Skeletal muscle tissue (tissue), 4 donors: ENCODE data around the gene BCORL1. TPM values are rescaled to one million over a fixed set of nuclear protein-coding genes. Genes with fewer than 3 reads are reported as not detected.

Source experiments
- H3K27ac ChIP-seq: one replicate; pipeline ENCODE4 v1.7.0; 2013; ENCODE audit warnings: mild to moderate bottlenecking, low read depth, low read length, inconsistent platforms
- H3K27me3 ChIP-seq, 3 donors: one replicate each; pipeline ENCODE4 v1.7.0; 2013; ENCODE audit warnings: low read length in 3 of 3; ENCODE audit not compliant: control insufficient read depth in 3 of 3, insufficient read depth in 3 of 3
- H3K36me3 ChIP-seq, 3 donors: one replicate each; pipeline ENCODE4 v1.7.0; 2013; ENCODE audit warnings: low read length in 3 of 3; ENCODE audit not compliant: control insufficient read depth in 3 of 3, insufficient read depth in 3 of 3
- H3K4me1 ChIP-seq, 3 donors: one replicate each; pipeline ENCODE4 v1.7.0; 2013; ENCODE audit warnings: low read length in 3 of 3, mild to moderate bottlenecking in 3 of 3; ENCODE audit not compliant: control insufficient read depth in 3 of 3, insufficient read depth in 3 of 3
- H3K4me3 ChIP-seq, 3 donors: one replicate each; pipeline ENCODE4 v1.7.0; 2013; ENCODE audit warnings: low read length in 3 of 3
- H3K9ac ChIP-seq, 3 donors: one replicate each; pipeline ENCODE4 v1.7.0; 2013; ENCODE audit warnings: low read length in 3 of 3, mild to moderate bottlenecking in 3 of 3, moderate library complexity in 2 of 3, low read depth in 1 of 3
- H3K9me3 ChIP-seq, 3 donors: one replicate each; pipeline ENCODE4 v1.7.0; 2013; ENCODE audit warnings: low read length in 3 of 3; ENCODE audit not compliant: control insufficient read depth in 3 of 3
- total RNA-seq: library from RNA; depleted of rRNA; stranded (reverse); fragments of >200 nt; gene quantifications from one replicate; pipeline ENCODE4 v1.2.3, GENCODE V29; 2014
- donor health status: Osteomylitis.

Gene BCORL1
- total RNA-seq, 1 donor from 2014 or later: 5.2 TPM

DNA sequence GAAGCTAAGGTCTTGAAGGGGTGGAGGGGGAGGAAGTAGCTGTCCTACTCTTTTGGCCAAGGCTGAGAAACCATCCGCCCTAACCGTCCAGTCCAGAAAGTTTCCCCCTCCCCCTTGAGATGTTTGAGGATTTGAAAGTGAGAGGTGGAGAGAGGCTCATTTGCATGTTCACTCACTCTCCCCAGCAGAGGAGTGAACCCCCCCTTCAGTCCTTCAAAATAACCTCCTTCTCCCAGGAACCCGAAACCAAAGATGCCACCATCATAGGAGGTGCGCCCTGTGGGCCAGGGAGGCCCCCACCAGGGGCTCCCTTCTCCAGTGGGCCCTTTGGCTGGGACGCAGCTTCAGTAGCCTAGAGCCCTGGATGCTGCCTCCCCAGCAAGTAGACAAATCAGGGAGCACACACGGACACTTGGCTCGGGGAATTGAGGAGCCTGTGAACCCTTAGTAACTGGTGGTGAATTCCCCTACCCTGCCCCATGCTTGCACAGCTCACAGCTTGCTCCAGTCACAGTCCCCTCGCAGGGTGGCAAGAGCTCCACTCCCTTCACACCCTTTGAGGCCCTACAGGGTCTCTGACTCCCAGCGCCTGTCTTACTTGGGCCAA, 102.3 kb downstream of the BCORL1 start:
- Histone ChIP-seq H3K27me3 (no peaks in the 10 kb centered on the region), H3K4me3 (no peak overlapping the region), H3K36me3 (no peaks in the 10 kb centered on the region), H3K9ac (no peak overlapping the region), H3K27ac (peak overlapping the region; percentile 56), H3K4me1 (peaks cover 16 to 24% (median 19%) of the 10 kb centered on the region in 3 donors), H3K9me3 (no peaks in the 10 kb centered on the region)

DNA sequence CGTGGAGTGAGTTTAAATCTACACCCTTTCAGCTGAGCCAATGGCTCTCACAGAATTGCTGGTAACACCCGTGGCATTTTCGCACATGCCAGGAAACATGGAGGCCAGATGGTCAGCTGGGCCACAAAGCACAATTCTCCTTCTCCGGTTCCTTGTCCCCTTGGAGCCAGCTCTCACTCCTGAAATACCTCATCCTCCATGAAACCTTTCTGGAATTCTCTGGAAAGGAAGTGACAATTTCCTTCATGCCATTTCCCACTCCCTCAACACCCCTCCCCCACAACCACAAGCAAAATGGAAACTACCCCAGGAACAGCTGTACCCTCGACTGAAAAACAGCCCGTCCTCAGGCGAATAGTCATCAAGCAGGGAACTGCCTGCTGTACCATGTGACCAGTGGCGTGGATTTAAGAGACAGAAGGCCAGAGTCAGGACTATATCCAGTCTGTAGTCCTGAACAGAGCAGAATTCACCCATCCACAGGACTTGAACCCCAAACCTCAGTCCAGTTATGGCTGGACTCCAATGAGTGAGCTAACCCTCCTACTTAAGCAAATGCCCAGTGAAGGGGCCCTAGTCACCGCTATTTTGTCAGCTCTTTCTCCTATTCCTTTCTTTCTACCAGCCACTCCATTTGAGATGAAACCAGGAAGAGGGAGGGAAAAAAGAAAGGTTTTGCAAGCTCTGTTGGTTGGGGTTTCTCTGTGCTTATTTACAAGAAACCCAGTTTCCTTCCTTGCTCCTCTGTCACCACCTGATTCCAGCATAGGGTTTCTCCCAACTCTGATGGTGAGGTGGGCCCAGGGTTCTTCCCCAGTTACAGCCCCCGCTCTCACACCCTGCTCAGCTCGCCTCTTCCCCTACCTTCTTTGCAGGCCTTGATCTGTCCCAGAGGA, 103.4 kb downstream of the BCORL1 start:
- Histone ChIP-seq H3K36me3 (no peaks in the 10 kb centered on the region), H3K27me3 (no peaks in the 10 kb centered on the region), H3K9ac (no peak overlapping the region), H3K4me1 (peaks cover 12 to 24% (median 19%) of the 10 kb centered on the region in 3 donors), H3K9me3 (no peaks in the 10 kb centered on the region), H3K4me3 (no peak overlapping the region), H3K27ac (peak overlapping the region; percentile 56)

DNA sequence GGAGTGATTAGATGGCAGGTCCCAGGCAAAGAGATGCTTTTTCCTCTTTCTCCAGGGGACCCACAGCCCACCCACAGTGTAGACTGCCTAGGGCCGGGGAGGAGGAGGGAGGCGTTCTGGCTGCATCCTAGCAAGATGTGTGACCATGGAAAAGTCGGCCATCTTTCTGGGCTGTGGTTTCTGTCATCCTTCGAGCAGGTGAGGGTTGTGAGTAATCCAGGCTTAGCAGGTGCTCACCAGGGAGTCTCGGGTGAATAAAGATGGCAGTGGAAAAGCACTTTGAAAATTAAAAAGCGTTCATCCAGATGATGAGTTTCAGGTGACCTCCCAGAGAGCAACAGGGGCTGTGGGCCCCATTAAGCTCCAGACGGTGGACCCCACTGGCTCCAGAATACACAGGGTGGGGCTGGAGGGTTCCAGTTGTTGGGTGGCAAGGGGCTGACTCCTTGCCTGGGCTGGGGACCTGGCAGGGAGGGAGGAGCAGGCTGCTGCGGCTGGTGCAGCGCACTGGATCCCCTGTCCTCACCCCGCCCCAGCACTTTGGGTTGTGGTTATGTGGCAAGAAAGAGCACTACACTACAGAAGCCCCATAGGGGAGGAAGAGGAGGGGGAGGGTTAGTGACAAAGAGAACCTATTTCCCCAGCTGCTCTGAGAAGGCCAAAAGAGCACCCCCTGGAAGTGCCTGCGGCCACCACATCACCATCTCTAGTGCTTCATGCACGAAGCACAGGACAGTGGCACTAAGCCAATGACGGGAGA, 104.2 kb downstream of the BCORL1 start:
- Histone ChIP-seq H3K4me1 (peaks cover 5 to 20% (median 16%) of the 10 kb centered on the region in 3 donors), H3K4me3 (no peak overlapping the region), H3K9ac (no peak overlapping the region), H3K9me3 (no peaks in the 10 kb centered on the region), H3K27me3 (no peaks in the 10 kb centered on the region), H3K36me3 (no peaks in the 10 kb centered on the region), H3K27ac (peak overlapping the region; percentile 56)

DNA sequence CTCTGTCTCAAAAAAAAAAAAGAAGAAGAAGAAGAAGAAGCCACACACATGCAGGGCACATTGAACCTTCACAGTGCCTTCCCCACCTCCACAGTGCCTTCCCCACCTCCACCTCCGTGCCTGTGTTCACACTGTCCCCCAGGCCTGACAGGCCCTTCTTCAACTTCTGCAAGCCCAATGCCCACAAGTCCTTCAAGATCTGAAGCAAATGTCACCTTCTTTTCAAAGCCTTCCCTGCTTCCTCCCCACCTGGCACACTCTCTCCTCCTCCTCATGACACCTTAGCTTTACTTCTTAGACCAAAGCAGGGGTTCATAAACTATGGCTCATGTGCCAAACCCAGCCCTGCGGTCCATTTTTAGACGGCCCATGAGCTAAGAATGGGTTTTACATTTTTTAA, 107.9 kb downstream of the BCORL1 start:
- Histone ChIP-seq H3K27me3 (no peaks in the 10 kb centered on the region), H3K9me3 (no peaks in the 10 kb centered on the region), H3K4me1 (peaks cover 0 to 14% (median 7%) of the 10 kb centered on the region in 3 donors), H3K27ac (no peak overlapping the region), H3K4me3 (no peak overlapping the region), H3K36me3 (no peaks in the 10 kb centered on the region), H3K9ac (no peak overlapping the region)

DNA sequence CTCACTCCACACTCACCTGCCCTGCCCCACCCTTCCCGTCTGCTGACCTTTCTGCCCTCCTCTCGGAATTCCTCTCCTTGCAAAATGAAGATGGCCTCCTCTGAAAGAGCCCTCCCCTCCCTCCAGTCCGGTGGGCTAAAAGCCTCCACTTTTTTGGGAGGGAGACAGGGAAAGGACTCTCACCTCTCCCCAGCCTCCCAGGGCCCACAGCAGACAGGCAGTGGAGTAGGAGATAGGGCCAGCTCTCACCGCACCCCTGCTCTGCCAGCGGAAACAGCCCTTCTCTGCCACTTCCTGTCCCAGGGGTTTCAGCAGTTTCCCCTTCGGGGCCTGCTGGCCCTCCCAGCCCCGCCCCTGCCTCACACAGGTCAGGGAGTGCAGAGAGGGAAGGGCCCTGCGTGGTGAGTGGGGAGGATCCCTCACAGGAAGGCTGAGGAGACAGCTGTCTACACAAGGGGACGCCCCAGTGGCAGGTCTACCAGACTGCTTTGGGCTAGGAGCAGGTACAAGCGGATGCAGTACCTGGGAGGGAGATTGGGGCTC, 109.6 kb downstream of the BCORL1 start:
- Histone ChIP-seq H3K27ac (no peak overlapping the region), H3K9ac (no peak overlapping the region), H3K4me3 (no peak overlapping the region), H3K36me3 (no peaks in the 10 kb centered on the region), H3K27me3 (no peaks in the 10 kb centered on the region), H3K4me1 (no peaks in the 10 kb centered on the region), H3K9me3 (no peaks in the 10 kb centered on the region)

DNA sequence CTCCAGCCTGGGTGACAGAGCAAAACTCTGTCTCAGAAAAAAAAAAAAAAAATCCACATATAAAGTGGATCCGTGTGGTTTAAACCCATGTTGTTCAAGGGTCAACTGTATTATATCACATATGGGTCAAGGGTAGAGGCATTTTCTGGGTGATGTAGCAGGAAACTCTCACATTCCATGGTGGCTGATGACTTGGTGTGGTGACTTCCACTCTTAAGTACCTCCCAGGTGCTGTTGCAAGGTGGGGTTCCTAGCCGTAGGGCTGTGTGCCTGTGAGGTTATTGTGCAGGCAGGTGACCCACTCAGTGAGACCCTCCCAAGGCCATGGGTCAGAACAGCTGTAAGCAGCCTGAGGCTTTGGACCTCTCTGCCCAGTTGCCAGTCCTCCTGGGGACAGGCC, 110.8 kb downstream of the BCORL1 start:
- H3K4me3 ChIP-seq: no peak overlapping the region
- H3K27me3 ChIP-seq: no peaks in the 10 kb centered on the region
- no peaks in the 10 kb centered on the region for H3K36me3 ChIP-seq
- H3K27ac ChIP-seq: no peak overlapping the region
- no peak overlapping the region for H3K9ac ChIP-seq
- H3K4me1 ChIP-seq: peaks cover 2 to 5% (median 3%) of the 10 kb centered on the region in 3 donors
- no peaks in the 10 kb centered on the region for H3K9me3 ChIP-seq

DNA sequence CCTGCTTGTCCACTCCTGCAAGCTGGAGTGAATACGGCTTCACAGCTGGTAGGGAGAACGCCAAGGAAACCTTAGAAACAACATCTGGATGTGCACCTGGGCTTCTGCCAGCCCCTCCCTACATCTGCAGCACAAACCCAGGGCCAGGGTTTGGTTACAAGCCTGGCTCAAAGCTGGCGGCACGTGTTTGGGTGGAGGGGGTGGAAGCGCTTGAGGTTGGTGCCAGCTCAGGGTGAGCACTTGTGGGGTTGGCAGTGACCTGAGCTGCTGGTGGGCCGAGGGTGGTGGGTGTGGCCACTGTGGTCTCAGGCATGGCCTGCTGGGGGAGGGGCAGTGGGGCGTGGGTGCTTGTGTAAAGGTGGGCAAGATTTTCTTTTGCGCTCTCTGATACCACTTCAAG, 112.3 kb downstream of the BCORL1 start:
- Histone ChIP-seq H3K4me1 (peaks cover 5 to 10% (median 6%) of the 10 kb centered on the region in 3 donors), H3K27me3 (no peaks in the 10 kb centered on the region), H3K9me3 (no peaks in the 10 kb centered on the region), H3K4me3 (no peak overlapping the region), H3K36me3 (no peaks in the 10 kb centered on the region), H3K9ac (no peak overlapping the region), H3K27ac (no peak overlapping the region)

DNA sequence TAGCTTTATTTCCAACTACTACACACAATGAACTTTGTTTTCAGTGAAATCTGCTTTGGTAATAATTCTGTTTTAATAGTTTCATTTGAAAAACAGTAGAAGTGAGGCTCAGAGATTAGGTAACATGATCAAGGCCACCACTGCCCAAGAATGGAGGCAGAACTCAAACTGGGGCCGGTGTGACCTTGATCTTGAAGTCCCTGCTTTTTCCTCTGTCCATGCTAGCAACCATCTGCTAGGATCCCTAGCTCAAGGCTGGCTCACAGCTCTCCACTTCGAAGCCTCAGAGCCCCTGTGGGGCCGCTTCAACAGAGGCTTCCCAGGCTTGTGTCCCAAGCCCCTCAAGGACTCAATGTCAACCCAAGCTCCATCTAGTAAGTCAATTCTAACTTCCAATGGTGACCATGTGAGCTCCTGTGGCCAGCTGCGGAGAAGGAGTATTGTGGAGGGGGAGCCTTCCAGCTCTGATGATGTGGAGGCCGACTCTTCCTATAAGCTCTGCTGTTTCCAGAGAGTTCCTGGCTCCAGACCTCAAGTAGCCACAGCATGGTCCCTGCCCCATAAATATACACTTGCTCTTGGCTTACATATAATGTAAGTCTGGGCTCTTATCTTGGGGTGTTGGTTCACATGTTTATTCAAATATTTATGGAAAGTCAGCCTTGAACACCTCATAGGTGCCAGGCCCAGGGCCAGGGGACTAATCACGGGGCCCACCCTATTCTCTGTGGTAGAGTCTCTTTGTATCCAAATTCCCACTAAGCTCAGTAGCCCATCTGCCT, 113.0 kb downstream of the BCORL1 start:
- no peak overlapping the region for H3K4me3 ChIP-seq
- H3K9me3 ChIP-seq: no peaks in the 10 kb centered on the region
- H3K4me1 ChIP-seq: peaks cover 8 to 14% (median 10%) of the 10 kb centered on the region in 3 donors
- H3K27me3 ChIP-seq: no peaks in the 10 kb centered on the region
- H3K9ac ChIP-seq: no peak overlapping the region
- no peak overlapping the region for H3K27ac ChIP-seq
- no peaks in the 10 kb centered on the region for H3K36me3 ChIP-seq

DNA sequence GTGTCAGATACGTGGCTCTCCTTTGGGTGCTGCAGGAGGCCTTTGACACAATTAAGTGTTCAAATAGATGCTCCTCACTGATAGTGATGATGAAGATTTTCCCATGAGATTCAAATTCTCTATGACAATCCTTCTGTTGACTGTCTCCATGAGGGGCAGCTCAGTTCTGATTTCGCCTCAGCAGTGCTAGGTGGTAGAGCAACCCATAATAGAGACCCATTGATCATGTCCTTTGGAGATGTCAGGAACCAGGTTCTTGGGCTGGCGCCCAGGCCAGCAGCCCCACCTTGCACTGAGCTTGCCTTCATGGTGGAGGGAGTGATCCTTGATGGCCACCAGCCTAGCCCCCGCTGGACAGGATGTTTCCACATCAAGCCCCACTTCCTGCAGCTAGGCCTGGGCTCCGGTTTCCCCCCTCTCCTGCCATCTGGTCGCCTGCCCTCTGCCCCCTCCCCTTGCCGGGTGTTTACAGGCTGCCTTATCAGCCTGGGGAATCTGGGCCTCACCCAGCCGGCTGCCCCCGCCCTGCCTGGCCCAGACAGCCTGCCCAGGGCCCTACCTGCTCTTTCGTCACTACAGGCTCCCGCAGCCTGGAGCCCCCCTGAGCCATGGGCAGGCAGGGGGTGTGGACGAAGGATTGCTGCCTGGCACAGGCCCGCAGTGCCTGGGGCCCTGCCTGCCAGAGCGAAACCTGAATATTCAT, 115.2 kb downstream of the BCORL1 start:
- Histone ChIP-seq H3K4me1 (peaks cover 8 to 14% (median 10%) of the 10 kb centered on the region in 3 donors), H3K9me3 (no peaks in the 10 kb centered on the region), H3K27me3 (no peaks in the 10 kb centered on the region), H3K36me3 (no peaks in the 10 kb centered on the region), H3K4me3 (no peak overlapping the region), H3K27ac (peak overlapping the region; percentile 12), H3K9ac (no peak overlapping the region)
